22Rv1 (cell line): Measurements from ENCODE around the gene SIRT7.

Experiments
- ZFX ChIP-seq: fragments of 450-650 bp; IDR thresholded peaks from 2 replicates; pipeline ENCODE4 v1.6.1; 2017; ENCODE audit warnings: antibody characterized with exemption, borderline replicate concordance
- TF ChIP-seq, protein P1 (sequence below): fragments of 450-650 bp; IDR thresholded peaks from 2 replicates; pipeline ENCODE4 v1.5.1; 2017; ENCODE audit warnings: mild to moderate bottlenecking

DNA sequence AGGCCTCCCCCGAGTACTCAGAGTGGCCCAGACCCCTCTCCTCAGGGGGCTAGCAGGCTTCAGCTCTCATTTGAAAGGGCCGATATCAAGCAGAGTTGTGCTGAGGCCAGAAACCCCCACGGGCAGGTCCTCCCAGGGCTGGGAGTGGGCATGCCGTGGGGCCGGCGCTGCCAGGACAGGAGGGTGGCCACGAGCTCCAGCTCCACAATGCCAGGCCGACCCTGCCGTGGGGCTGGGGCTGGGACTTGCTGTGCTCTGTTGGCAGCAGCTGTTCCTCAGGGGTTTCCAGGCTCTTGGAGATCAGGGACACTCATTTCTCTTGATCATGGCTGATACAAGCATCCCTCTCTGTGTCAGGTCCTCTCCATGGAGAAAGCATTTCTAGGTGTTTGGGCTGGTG, 19.1 kb downstream of the SIRT7 start:
- TF ChIP-seq, protein P1, sequence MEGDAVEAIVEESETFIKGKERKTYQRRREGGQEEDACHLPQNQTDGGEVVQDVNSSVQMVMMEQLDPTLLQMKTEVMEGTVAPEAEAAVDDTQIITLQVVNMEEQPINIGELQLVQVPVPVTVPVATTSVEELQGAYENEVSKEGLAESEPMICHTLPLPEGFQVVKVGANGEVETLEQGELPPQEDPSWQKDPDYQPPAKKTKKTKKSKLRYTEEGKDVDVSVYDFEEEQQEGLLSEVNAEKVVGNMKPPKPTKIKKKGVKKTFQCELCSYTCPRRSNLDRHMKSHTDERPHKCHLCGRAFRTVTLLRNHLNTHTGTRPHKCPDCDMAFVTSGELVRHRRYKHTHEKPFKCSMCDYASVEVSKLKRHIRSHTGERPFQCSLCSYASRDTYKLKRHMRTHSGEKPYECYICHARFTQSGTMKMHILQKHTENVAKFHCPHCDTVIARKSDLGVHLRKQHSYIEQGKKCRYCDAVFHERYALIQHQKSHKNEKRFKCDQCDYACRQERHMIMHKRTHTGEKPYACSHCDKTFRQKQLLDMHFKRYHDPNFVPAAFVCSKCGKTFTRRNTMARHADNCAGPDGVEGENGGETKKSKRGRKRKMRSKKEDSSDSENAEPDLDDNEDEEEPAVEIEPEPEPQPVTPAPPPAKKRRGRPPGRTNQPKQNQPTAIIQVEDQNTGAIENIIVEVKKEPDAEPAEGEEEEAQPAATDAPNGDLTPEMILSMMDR, result no peak
- no peak for TF ChIP-seq ZFX
